ENCODE measurements around the gene DBI. TPM values are rescaled to one million over a fixed set of nuclear protein-coding genes. Genes with fewer than 3 reads are reported as not detected.

Gene DBI
- total RNA-seq, 4 donors from 2014 or later: 41.8 to 72.3 (median 59.3) TPM

DNA sequence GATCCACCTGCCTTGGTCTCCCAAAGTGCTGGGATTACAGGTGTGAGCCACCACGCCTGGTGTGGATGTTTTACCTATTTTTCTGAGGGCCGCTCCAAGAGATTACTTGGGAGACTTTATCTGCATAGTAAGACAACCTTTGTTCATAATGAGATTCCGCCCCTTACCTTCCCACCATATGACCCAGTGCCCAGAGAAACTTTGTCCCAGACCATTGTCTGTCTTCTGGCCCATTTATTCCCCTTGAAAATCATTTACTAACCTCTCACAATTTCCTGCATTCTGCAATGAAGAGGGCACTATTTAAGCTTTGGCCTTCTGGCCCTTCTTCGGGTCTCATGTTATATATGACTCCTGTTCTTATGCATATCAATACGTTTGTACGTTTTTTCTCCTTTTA lies 51.1 kb downstream of the DBI start:
- 94% methylated on average over 6 of the region's 6 CpGs for WGBS
- peaks cover 0 to 11% (median 4%) of the 10 kb centered on the region in 4 donors for H3K9me3 ChIP-seq
- H3K4me1 ChIP-seq: no peaks in the 10 kb centered on the region
- H3K4me3 ChIP-seq: no peak overlapping the region
- no peak for DNase-seq (ENCODE audit: extremely low spot score)
- no peak overlapping the region for H3K27ac ChIP-seq (replicated peaks in 1 of 4)
- TF ChIP-seq EP300 (IDR thresholded peaks at IDR 0.05) (no peak), POLR2AphosphoS5 (IDR thresholded peaks at IDR 0.05) (no peak), CTCF (IDR thresholded peaks at IDR 0.05) (no peak), POLR2A (IDR thresholded peaks at IDR 0.05; ENCODE audit: low read depth) (no peak)
- no peaks in the 10 kb centered on the region for H3K27me3 ChIP-seq
- intact Hi-C loops (cut with DNase I): no loop called here
- H3K36me3 ChIP-seq: no peaks in the 10 kb centered on the region

- no peak for DNase-seq (ENCODE audit: extremely low spot score)
- H3K4me1 ChIP-seq: no peaks in the 10 kb centered on the region
- H3K4me3 ChIP-seq: no peak overlapping the region
- H3K36me3 ChIP-seq: no peaks in the 10 kb centered on the region
- 87% methylated on average over 1 of the region's 1 CpG for WGBS
- TF ChIP-seq POLR2AphosphoS5 (IDR thresholded peaks at IDR 0.05): no peak
- no peak for TF ChIP-seq EP300 (IDR thresholded peaks at IDR 0.05)
- TF ChIP-seq POLR2A (IDR thresholded peaks at IDR 0.05; ENCODE audit: low read depth): no peak
- TF ChIP-seq CTCF (IDR thresholded peaks at IDR 0.05): no peak
- intact Hi-C loops (cut with DNase I): no loop called here
- H3K27me3 ChIP-seq: no peaks in the 10 kb centered on the region
- H3K9me3 ChIP-seq: peaks cover 0 to 10% (median 4%) of the 10 kb centered on the region in 4 donors
- no peak overlapping the region for H3K27ac ChIP-seq (replicated peaks in 1 of 4)
These were observed 52.3 kb downstream of the DBI start for GRCh38 chr2:119419065-119419464.

DNA sequence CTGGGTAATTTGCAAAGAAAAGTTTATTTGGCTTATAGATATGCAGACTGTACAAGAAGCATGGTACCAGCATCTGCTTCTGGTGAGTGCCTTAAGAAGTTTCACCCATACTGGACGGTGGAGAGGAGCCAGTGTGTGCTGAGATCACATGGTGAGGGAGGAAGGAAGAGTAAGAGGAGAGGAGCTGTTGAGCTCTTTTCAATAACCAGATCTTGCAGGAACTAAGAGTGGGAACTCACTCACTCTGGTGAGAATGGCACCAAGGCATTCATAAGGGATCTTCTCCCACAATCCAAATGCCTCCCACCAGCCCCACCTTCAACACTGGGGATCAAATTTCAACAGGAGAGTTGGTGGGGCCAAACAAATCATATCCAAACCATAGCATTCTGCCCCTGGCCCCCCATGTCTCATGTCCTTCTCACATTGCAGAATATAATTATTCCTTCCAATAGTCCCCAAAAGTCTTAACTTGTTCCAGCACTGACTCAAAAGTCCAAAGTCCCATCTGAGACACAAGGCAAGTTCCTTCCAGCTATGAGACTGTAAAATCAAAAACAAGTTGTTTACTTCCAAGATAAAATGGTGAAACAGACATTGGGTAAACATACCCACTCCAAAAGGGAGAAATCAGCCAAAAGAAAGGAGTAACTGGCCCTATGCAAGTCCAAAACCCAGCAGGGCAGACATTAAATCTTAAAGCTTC lies 53.2 kb downstream of the DBI start:
- H3K4me3 ChIP-seq: no peak overlapping the region
- no peaks in the 10 kb centered on the region for H3K4me1 ChIP-seq
- peaks cover 0 to 1% (median under 1%) of the 10 kb centered on the region in 4 donors for H3K9me3 ChIP-seq
- no peak for DNase-seq (ENCODE audit: extremely low spot score)
- no peak overlapping the region for H3K27ac ChIP-seq (replicated peaks in 1 of 4)
- TF ChIP-seq POLR2A (IDR thresholded peaks at IDR 0.05; ENCODE audit: low read depth) (no peak), CTCF (IDR thresholded peaks at IDR 0.05) (no peak), EP300 (IDR thresholded peaks at IDR 0.05) (no peak), POLR2AphosphoS5 (IDR thresholded peaks at IDR 0.05) (no peak)
- 59% methylated on average over 1 of the region's 1 CpG for WGBS
- no peaks in the 10 kb centered on the region for H3K27me3 ChIP-seq
- intact Hi-C loops (cut with DNase I): no loop called here
- H3K36me3 ChIP-seq: no peaks in the 10 kb centered on the region

DNA sequence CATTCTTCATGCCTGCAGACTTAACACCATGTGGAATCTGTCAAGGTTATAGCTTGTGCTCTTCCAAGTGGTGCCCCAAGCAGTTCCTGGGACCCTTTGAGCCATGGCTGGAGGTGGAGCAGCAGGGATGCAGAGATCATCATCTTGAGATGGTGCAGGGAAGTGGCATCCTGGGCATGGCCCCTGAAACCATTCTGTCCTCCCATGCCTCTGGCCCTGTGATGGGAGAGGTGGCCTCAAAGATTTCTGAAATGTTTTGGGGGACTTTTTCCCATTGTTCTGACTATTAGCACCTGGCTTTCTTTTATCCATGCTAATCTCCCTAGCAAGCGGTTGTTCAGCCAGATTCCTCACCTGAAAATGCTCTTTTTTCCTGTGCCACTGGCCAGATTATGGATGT lies 54.5 kb downstream of the DBI start:
- Histone ChIP-seq H3K4me1 (peaks cover 0 to 6% (median 0%) of the 10 kb centered on the region in 4 donors), H3K36me3 (no peaks in the 10 kb centered on the region), H3K27me3 (no peaks in the 10 kb centered on the region), H3K4me3 (no peak overlapping the region), H3K9me3 (no peaks in the 10 kb centered on the region), H3K27ac (replicated peaks in 1 of 4) (no peak overlapping the region)
- intact Hi-C loops (cut with DNase I): no loop called here
- TF ChIP-seq CTCF (IDR thresholded peaks at IDR 0.05) (no peak), POLR2AphosphoS5 (IDR thresholded peaks at IDR 0.05) (no peak), EP300 (IDR thresholded peaks at IDR 0.05) (no peak), POLR2A (IDR thresholded peaks at IDR 0.05; ENCODE audit: low read depth) (no peak)
- DNase-seq (ENCODE audit: extremely low spot score): no peak
- WGBS: 97% methylated on average over 1 of the region's 1 CpG

GRCh38 chr2:119421741-119422140 lies 55.0 kb downstream of the DBI start:
- Histone ChIP-seq H3K27ac (replicated peaks in 1 of 4) (no peak overlapping the region), H3K4me3 (no peak overlapping the region), H3K9me3 (no peaks in the 10 kb centered on the region), H3K4me1 (peaks cover 0 to 8% (median 2%) of the 10 kb centered on the region in 4 donors), H3K27me3 (no peaks in the 10 kb centered on the region), H3K36me3 (no peaks in the 10 kb centered on the region)
- intact Hi-C loops (cut with DNase I): no loop called here
- no peak for DNase-seq (ENCODE audit: extremely low spot score)
- no peak for TF ChIP-seq EP300 (IDR thresholded peaks at IDR 0.05)
- TF ChIP-seq CTCF (IDR thresholded peaks at IDR 0.05): no peak

Measured in esophagus muscularis mucosa (tissue), 4 donors.